Stimulated activated CD8-positive, alpha-beta memory T cell treated with anti-CD3 and anti-CD28 coated beads, Interleukin-7, amount 100 ng/mL, for 48 hours (primary cell): ENCODE results near the gene DCC.

Experiments
- DNase-seq, 2 donors: peaks; one replicate each; pipeline ENCODE4 v3.0.0-alpha.2; 2020; ENCODE audit warnings: low read depth in 1 of 2; ENCODE audit errors: extremely low read depth in 1 of 2

The DCC gene, protein sequence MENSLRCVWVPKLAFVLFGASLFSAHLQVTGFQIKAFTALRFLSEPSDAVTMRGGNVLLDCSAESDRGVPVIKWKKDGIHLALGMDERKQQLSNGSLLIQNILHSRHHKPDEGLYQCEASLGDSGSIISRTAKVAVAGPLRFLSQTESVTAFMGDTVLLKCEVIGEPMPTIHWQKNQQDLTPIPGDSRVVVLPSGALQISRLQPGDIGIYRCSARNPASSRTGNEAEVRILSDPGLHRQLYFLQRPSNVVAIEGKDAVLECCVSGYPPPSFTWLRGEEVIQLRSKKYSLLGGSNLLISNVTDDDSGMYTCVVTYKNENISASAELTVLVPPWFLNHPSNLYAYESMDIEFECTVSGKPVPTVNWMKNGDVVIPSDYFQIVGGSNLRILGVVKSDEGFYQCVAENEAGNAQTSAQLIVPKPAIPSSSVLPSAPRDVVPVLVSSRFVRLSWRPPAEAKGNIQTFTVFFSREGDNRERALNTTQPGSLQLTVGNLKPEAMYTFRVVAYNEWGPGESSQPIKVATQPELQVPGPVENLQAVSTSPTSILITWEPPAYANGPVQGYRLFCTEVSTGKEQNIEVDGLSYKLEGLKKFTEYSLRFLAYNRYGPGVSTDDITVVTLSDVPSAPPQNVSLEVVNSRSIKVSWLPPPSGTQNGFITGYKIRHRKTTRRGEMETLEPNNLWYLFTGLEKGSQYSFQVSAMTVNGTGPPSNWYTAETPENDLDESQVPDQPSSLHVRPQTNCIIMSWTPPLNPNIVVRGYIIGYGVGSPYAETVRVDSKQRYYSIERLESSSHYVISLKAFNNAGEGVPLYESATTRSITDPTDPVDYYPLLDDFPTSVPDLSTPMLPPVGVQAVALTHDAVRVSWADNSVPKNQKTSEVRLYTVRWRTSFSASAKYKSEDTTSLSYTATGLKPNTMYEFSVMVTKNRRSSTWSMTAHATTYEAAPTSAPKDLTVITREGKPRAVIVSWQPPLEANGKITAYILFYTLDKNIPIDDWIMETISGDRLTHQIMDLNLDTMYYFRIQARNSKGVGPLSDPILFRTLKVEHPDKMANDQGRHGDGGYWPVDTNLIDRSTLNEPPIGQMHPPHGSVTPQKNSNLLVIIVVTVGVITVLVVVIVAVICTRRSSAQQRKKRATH (N-terminal part only)

GRCh38 chr18:52339891-52340371, at the start of gene DCC:
TSS of gene DCC (plus strand) at chr18:52340197. CDS start at chr18:52340788, 591 bp downstream.
- DNase-seq = no peak

DNA sequence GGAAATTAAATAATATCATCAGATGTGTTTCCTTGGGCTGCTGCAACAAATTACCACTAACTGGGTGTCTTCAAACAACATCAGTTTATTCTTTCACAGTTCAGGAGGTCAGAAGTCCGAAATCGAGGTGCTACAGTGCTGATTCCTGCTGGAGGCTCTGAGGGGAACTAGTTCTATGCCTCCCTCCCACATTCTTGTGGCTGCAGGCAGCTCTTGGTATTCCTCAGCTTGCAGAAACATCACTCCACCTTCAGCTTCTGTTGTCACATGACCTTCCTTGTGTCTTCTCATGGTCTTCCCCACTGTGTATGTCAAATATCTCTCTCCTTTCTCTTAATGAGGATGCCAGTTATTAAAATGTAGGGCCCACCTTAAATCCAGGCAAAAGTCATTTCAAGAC, 29.3 kb upstream of the DCC start:
- DNase-seq = no peak

DNA sequence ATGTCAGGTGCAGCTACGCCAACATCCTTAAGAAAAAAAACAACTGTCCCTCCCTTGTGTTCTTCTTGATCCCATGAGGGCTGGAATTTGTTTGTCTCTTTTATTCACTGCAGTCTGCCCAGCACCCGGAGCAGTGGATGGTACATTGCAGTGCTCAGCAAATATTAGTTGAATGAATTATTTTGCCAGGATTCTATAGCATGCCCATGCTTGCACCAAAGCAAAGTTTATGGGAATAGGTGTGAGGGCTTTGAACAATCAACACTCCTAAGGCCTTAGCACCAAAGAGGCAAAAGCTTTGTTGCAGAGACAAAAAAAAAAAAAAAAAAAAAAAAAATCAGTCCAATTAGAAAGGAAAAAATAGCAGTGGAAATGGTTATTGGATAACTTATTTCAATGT, 28.7 kb upstream of the DCC start:
- DNase-seq = no peak

DNA sequence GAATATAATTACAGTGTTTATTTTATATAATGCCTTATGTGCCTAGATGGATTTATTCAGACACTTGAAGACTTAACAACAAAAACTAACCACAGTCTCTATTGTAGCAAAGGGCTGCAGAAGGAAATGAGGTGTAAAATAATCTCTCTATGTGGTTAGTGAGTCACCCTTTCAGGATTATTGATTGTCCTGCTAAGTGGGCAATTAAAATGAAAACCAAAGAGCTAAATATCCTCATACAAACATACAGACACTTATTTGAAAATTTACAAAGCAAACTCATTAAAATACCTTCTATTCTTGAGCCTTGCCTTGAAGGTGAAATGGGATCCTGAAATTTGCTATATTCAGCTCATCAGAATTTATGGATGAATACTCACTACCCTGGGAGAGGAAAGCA, 27.7 kb upstream of the DCC start:
- no peak for DNase-seq

- no peak for DNase-seq
These were observed 26.8 kb upstream of the DCC start for GRCh38 chr18:52313213-52313612.

DNA sequence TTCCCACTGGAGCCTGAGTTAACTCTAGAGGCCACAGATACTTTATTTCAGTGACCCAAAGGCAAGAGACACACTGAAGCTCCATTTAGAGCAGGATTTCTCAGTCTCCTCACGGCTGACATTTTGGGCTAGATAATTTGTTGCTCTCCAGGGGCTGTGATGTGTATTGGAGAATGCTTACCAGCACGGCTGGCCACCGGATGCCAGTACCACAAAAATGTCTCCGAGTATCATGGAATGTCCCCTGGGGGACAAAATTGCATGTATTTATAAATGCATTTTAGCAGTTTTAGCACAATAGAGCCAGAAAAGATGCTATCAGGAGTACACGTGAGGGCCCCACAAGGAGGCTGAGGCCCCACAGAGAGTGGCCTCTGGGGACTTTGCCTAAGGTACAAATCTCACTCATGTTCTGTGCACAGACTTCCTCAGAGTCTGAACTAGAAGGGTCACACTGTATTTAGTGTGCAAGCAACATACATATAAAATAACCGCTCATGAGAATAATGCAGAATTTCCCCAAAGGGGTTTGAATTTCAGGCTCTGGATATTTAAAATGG, 20.5 kb upstream of the DCC start:
- no peak for DNase-seq

DNA sequence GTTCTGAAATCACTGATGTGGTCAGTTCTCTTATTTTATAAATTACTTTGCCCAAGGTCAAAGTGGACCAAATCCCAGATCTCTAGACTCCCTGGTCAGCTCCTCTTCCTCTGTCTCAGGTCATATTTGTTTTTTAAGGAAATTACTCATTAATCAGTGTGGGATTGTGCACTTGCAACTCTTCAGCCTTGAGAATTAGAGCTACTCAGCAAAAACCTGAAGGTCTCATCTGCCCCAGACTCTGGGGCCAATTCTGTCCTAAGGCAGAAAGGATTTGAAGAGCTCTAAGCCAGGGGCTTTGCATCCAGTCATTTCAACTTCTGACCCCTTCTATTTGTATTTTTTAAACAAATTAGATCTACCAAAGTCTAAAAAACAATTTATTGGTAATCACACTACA, 17.7 kb upstream of the DCC start:
- DNase-seq = no peak

GRCh38 chr18:52323802-52324201, 16.2 kb upstream of the DCC start:
- DNase-seq = no peak

DNA sequence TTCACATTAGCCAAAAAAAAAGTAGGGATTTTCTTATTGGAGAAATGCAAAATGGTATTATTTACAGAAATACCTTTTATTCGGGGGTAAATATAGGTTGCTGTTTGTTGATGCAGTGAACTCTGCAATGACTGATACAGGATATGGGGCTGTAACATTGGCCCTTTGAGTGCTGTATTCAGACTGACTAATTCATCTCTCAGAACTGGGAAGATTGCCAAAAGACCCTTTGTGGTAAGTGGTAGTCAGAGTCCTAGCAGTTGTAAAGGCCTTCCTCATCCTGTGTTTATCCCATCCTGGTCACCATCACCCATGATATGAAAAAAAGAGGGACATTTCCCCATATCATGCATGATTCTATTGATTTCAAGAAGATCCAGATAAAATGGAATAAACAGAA, 14.0 kb upstream of the DCC start:
- DNase-seq = no peak

GRCh38 chr18:52333860-52334259, 6.1 kb upstream of the DCC start:
- no peak for DNase-seq

- no peak for DNase-seq
These were observed 5.7 kb upstream of the DCC start for GRCh38 chr18:52334307-52334706.

DNA sequence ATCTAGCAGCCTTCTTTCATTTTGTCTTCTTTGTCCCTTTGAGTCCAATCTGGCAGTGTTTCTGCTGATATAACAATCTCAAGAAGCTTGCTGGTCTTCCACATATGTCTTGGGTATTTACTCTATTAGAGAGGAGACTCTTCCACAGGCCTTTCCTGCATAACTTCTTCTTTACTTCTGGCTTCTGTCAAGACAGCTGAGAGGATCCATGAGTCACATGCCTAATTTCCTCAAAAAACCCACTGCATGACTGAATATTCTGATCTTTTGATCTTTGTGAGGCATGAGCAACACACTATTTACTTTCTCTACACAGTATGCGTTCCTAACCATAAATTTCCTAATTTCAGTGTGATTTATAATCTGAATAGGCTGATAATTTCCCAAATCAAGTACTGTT, 5.1 kb upstream of the DCC start:
- no peak for DNase-seq

GRCh38 chr18:52337276-52337675, 2.7 kb upstream of the DCC start:
- DNase-seq = no peak

DNA sequence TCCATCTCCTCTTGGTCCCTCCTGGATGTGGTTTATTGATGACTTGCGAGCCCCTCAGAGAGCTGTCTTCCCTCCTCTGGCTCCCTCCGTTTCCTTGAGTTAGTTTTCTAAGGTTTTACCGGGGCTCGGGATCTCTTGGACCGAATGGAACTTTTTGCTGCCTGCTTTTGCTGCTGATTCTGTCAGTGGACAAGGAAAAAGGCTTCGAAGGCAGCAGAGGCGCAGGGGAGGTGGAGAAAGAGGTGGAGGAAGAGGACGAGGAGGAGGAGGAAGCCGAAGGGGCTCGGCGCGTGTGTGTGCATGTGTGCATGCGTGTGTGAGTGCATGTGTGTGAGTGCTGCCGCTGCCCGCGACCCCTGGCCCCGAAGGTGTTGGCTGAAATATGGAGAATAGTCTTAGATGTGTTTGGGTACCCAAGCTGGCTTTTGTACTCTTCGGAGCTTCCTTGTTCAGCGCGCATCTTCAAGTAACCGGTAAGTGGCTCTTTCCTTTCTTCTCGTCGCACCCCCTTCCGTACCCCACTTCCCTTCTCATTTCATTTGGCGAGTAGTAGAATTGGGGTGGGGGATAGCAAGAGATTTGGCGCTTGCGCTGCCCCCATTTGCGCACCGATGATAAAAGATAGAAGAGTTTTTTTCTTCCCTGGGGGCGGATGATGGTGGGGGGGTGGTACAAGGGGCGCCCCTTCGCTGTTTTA, 557 bp downstream of the DCC start:
- DNase-seq = no peak

GRCh38 chr18:52341103-52341432, 1.1 kb downstream of the DCC start:
- DNase-seq = no peak

GRCh38 chr18:52341608-52342381, 1.8 kb downstream of the DCC start:
- no peak for DNase-seq

DNA sequence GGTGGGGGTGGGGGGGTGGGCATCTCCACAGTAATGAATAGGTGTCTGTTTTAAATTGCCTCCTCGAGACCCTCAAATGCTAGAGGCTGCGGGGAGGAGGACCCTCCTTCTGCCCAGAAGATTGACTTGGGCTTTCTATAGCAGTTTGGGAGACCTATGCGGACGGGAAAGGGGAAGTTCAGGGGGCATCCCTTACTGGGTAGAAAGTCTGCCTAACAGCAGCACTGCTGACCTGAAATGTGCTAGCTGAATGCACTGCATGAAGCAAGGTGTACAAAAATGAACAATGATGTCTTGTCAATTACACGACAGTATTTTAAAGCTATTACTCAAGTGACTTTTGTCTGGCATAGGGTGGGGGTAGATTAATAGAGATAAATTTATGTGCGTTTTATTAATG, 2.5 kb downstream of the DCC start:
- DNase-seq = no peak

- no peak for DNase-seq
These were observed 3.1 kb downstream of the DCC start for GRCh38 chr18:52343138-52343537.

DNA sequence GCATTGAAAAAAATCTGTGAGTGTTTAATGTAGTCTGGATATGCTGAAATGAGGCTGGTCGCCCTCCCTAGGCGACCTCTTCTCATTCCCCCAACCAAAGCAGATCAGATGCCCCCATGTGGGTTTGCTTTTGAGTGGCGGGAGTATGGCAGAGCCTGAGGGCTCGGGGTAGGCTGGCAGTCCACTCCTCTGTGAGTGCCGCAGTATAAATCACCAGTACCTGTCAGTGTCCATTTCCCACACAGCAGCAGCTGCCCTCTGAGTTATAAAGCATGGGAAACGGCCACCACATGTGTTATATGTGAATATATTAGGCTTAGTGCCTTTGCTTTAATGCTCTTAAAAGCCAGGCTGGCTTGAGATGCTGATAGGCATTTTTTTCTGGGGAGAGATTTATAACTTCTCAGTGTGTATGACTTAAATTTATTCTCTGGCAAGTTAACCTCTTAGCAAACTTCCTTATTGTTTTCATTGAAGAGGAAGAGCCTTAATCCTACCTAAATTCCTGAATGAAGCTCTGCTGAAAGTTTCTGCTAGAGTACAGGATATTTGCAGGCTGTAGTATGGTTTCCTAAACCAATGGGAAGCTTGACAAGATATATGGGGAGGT, 3.8 kb downstream of the DCC start:
- DNase-seq = no peak
